GM06990 (cell line): Measurements from ENCODE around the gene IL17B.

Experiments
- DNase-seq: peaks from one replicate; pipeline ENCODE4 v3.0.0-alpha.2; 2011; ENCODE audit not compliant: insufficient read length; ENCODE audit errors: extremely low read depth
- H3K27me3 ChIP-seq: replicated peaks from 2 replicates; pipeline ENCODE4 v1.6.0; 2011; ENCODE audit warnings: low read length; ENCODE audit not compliant: control insufficient read depth, insufficient read depth
- H3K36me3 ChIP-seq: 2 replicates; pipeline ENCODE4 v1.5.1; 2011; ENCODE audit warnings: low read length; ENCODE audit not compliant: control insufficient read depth, insufficient read depth
- H3K4me3 ChIP-seq: replicated peaks from 2 replicates; pipeline ENCODE4 v1.5.1; 2011; ENCODE audit warnings: low read depth, mild to moderate bottlenecking, control low read depth, low read length
- TF ChIP-seq, protein P1 (sequence below): IDR thresholded peaks from 2 replicates; pipeline ENCODE4 v1.5.1; 2011; ENCODE audit warnings: low read length, control low read depth, mild to moderate bottlenecking, inconsistent platforms; ENCODE audit not compliant: insufficient read depth, poor library complexity, severe bottlenecking

IL17B gene

DNA sequence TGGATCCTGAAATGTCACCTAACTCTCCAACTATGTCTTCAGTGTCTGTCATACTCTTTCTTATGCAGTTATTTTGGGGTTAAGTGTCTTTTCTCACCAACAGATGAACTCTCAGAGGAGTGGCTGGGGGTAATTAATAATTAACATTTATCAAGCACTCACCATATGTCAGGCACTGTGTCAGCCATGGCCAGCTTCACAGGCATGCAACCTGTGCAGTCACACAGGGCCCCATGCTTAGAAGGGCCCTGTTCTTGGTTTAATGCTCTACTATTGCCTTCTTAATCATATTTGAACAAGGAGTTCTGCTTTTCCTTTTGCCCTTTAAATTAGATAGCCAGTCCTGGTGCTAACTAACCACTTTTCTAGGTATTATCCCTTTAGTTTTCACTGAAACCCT is 37.2 kb downstream of the IL17B start:
- DNase-seq = no peak

DNA sequence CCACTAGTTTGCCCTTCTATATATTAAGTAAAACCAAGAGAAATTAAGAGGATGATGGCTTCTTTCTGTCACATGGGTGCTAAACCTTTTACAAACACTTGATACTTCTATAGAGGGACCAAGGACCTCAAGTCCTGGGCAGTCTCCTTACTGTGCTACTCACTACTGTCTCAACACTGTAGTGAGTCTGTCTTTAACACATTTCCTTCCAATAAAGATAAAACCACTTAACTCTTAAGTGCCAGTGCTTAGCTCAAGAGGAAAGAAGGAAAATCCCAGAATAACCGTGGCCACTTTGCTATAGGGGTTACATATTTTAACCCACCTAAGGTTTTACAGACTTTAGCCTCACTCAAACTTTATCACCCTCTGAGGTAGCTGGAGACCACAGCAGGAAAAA is 38.2 kb downstream of the IL17B start:
- H3K27me3 ChIP-seq = no peaks in the 10 kb centered on the region
- H3K4me3 ChIP-seq = no peak overlapping the region
- TF ChIP-seq, protein P1, sequence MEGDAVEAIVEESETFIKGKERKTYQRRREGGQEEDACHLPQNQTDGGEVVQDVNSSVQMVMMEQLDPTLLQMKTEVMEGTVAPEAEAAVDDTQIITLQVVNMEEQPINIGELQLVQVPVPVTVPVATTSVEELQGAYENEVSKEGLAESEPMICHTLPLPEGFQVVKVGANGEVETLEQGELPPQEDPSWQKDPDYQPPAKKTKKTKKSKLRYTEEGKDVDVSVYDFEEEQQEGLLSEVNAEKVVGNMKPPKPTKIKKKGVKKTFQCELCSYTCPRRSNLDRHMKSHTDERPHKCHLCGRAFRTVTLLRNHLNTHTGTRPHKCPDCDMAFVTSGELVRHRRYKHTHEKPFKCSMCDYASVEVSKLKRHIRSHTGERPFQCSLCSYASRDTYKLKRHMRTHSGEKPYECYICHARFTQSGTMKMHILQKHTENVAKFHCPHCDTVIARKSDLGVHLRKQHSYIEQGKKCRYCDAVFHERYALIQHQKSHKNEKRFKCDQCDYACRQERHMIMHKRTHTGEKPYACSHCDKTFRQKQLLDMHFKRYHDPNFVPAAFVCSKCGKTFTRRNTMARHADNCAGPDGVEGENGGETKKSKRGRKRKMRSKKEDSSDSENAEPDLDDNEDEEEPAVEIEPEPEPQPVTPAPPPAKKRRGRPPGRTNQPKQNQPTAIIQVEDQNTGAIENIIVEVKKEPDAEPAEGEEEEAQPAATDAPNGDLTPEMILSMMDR = no peak
- H3K36me3 ChIP-seq = no peaks in the 10 kb centered on the region
- no peak for DNase-seq

More for the DNA sequence above, 37.2 kb downstream of the IL17B start:
- no peaks in the 10 kb centered on the region for H3K27me3 ChIP-seq
- TF ChIP-seq, protein P1 = no peak
- no peak overlapping the region for H3K4me3 ChIP-seq
- no peaks in the 10 kb centered on the region for H3K36me3 ChIP-seq

DNA sequence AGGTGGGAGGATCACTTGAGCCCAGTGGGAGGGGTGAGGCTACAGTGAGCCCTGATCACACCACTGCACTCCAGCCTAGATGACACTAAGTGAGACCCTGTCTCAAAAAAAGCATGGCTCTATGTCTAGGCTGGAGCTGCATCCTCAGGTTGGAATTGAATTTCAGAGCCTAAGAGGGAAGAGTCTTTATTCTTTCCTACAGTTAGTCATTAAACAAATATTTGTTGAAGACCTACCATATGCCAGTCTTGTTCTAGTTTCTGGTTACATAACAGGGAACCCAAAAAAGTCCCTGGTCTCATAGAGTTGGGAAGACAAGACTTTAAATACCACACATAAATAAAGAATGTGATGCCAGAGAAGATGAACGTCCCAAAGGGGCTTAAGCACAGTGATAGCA is 40.7 kb downstream of the IL17B start:
- H3K27me3 ChIP-seq = no peaks in the 10 kb centered on the region
- DNase-seq = no peak
- TF ChIP-seq, protein P1 = no peak

DNA sequence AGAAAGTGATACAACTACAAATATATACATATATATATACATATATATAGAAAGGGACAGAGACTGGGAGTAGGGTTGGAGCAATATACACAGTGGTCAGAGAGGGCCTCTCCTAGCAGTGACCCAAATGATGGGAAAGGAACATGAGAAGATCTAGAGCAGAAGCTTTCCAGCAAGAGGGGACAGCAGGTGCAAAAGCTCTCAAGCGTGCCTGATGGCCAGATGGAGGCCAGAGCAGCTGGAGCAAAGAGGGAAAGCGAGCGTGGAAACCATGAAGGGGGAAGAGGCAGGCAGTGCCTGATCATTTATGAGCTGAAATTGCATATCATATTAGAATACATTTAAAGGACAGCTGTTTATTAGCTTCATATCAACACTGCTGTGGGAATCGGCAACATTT is 41.4 kb downstream of the IL17B start:
- TF ChIP-seq, protein P1 = no peak
- Histone ChIP-seq H3K4me3 (no peak overlapping the region), H3K27me3 (no peaks in the 10 kb centered on the region), H3K36me3 (no peaks in the 10 kb centered on the region)
- no peak for DNase-seq

More for the DNA sequence above, 40.7 kb downstream of the IL17B start:
- H3K4me3 ChIP-seq = no peak overlapping the region
- H3K36me3 ChIP-seq = no peaks in the 10 kb centered on the region

DNA sequence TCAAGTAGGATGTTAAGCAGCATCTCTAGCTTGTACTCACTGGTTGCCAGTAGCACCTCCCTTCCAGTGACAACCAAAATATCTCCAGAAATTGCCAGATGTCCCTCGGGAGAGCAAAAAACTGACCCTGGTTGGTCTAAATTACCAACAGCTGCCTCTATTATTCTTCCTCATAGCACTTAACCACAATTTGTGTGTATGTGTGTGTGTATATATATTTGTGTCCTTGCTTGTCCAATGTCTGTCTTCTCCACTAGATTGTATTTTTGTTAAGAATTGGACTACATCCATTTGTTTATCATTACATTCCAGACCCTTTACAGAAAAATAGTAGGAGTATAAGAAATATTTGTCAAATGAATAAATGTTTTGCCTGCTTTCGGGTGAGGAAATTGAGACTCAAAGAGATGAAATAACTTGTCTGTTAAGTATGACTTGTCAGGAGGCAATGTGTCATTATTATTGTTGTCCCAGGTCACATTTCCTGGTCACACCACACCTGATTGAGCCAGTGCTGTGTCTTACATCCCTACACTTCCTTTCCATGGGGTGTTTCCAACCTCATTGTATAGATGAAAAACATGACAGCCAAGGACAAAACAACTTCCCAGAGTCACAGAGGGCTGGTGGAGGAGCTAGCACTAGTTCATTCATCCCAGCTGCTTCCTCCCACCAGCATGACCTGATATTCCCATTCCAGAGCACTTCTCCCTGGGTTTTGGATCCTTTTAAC is 45.2 kb downstream of the IL17B start:
- TF ChIP-seq, protein P1 = no peak
- H3K36me3 ChIP-seq = no peaks in the 10 kb centered on the region
- no peak for DNase-seq
- H3K27me3 ChIP-seq = no peaks in the 10 kb centered on the region
- no peak overlapping the region for H3K4me3 ChIP-seq
